Right renal cortex interstitium (tissue), 3 donors: ENCODE data around the gene MACROD2. TPM values are rescaled to one million over a fixed set of nuclear protein-coding genes. Genes with fewer than 3 reads are reported as not detected.

ENCODE experiments used
- DNase-seq, 3 donors: peaks; one replicate each; pipeline ENCODE4 v3.0.0-alpha.2; 2013; ENCODE audit warnings: low read depth in 3 of 3, low spot score in 2 of 3
- polyA plus RNA-seq, 3 donors: library from polyadenylated mRNA; unstranded; fragments of 120-200 nt; gene quantifications; one replicate each; pipeline ENCODE4 v1.2.1, GENCODE V29; 2013; ENCODE audit not compliant: insufficient read length in 3 of 3

MACROD2 gene
- polyA plus RNA-seq, 3 donors: 14.4 to 15.6 (median 14.5) TPM

DNA sequence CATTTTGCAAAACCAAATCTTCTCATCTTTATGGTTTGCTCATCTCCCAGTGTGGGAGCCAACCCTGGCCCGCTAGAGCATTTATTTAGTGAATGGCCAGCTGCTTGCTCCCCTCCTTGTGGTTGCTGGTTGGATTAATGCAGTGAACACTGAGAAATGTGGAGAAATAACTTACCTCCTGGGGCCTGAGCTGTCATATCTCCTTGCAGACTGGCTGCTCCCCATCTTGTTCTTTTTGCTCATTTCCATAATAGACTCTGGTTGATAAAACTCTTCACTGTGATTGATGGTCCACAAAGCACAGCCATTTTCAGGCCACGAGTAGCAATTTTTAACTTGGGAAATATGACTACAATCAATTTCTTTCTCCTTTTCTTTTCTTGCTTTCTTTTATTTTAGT lies 1420.6 kb downstream of the MACROD2 start:
- no peak for DNase-seq

DNA sequence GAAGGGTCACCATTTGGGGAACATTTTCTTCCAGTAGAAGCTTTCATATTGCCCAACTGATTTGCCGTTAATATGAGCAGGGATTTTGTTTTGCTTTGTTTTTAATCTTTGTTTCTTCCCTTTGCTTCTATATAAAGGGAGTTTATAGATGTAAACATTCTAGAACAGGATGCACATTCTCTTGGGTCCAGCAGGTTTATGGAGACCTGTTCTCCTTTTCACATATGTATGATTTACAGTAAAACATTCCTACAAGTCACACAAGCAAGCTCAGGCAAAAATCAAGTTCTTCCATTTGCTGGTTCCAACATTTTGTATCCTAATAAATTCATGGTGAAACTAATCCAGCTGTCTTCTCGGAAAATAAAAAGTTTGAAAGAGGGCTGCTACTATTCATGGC lies 1424.5 kb downstream of the MACROD2 start:
- no peak for DNase-seq

DNA sequence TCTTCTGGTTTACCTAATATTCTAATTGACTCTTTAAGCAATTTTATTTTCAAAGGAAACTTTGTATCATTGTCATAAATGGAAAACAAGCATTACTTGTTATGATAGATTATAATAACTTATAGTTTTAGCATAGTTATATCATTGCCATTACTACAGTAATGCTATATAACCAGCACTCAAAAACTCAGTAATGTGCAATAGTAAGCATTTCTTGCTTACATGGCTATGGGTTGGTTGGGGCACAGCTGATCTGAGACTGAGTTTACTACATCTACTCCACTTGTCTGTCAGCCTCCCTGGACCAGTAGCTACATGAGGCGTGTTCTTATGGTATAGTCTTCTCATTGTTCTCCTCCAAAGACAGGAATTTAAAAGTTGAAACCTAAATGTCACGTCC lies 1427.7 kb downstream of the MACROD2 start:
- DNase-seq: no peak

DNA sequence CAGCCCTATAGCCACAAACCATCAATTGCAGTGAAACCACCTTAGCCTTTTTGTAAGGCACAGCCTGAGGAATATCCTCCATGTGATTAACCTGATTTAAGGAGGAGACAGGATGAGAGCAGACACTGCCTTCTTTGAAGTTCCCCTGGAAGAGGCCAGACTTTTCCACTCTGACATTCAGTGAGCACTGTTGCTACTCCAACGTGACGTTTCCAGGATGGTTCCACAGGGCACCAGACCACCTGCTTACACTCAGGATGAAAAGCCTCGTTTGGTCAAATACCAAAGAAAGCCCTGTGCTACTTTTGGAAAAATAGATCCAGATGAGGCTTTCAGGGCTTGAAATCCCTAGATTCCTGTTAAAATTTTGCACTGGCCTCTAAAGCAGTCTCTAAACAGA lies 1444.2 kb downstream of the MACROD2 start:
- no peak for DNase-seq

DNA sequence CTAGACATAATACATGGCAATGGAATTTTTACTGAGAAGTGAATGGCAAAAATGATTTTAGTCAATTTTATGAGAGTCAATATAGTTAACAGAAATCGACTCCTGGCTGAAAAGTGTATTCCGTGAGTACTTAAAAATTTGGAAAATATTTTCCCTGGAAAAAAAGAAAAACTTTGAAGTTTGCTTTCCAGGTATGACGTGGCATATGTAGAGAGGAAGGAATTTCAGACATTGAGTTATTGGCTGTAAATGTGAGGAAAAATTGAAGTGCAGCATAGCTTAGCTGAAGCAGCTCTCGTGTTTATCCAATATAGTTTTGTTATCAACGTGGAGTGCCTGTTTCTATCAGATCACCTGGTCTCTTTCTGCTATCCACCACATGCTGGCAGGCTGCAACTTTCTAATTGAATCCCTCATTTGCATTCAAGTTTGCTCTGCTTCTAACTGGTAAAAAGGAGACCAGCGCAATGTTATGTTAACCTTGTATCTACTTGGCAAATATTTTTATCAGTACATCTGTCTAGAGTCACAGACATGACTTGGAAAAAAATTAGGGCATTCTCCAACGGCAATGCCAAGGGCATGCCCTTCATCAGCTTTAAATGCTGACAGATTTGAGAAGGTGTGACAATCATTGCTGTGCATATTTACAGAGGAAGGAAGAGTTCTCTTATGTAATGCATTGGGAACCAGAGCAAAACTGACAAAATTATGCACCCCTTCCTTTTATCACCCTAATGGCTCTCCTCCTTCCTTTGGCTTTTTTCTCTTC lies 1444.9 kb downstream of the MACROD2 start:
- DNase-seq: no peak

DNA sequence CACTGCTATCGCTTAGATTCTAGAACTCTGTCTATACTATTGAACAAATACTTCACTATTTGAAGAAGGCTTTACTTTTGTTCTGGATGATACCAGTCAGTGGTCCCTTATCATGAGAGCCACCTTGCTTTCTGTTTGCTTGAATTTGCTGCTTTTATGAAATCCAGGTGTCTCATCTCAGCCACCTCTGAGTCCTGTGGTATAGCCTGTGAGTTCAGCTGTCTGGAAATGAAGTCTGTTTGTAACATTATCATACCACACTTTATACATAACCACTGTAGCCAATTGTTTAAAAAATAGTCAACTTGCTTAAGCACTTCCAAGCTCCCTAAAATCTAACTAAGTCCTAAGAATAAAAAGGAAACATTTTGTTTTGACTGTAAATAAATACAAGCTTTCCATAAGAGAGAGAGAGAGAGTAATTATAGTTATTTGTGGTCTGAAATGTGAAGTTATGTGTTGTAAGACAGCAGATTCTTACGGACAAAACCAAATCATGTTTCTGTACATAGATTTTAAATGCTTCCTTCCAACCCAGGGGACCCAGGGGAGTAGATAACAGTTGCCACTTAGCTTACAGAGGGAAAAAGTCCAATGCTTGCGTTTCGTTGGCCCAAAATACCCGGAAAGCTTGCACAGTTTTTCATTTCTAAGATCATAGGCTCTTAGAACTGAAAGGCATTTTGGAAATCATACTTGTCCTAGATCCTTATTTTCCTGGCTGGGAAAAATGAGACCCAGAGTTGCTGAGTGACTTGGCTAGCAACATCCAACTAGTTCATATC lies 1449.9 kb downstream of the MACROD2 start:
- no peak for DNase-seq

DNA sequence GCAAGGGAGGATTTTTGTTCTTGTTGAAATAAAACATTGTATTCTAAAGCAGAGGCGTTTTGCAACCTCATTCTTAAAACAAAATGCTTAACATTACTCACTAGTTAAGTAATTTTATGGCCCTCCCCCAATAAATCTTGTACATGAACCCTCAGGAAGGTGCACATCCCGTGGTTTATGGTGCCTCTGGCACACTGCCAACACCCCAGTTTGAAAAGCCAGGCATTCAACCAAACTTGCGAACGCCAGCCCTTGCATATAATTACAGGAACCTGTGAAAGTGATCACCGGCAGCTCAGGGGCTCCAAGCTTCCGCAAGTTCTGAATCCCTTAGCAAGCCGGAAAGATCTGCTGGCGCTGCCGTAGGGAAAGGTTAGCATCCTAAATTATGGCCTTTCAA lies 1451.1 kb downstream of the MACROD2 start:
- peak; percentile 23 to 61 (median 25) for DNase-seq

DNA sequence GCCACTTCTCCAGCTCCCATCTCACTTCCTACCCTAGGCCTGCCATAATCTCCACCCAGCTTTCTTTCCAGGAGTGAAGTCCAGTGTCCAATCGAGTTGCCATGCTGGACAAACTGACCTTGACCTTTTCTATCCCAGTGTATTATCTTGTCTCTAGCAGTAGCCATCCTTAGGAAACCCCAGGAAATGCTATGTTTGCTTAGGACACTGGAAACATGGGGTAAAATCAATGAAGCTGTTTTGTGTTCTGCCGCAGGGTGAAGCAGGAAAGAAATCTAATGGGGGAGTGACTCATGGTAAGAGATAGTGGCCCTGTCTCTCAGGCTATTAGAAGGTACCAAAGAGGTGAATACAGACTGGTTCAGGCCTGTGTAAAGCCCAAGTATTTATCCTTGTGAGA lies 1452.2 kb downstream of the MACROD2 start:
- no peak for DNase-seq

DNA sequence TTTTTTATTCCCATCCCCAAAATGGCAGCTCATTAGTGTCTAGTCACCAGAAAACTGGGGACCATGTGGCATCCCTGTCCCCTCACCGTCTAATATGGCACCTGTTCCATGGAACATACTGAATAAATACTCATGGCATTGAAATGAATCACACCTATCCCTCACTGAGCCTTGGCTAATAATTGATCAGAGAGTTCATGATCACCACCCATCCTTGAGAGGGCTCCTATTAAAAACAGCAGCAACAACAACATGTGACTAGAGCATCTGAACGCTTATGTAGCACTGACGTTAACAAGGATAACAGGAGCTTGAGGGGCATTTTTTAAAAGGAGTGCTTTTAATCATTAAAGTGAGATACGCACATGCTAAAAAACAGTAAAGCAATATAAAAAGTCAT lies 1453.7 kb downstream of the MACROD2 start:
- DNase-seq: no peak

DNA sequence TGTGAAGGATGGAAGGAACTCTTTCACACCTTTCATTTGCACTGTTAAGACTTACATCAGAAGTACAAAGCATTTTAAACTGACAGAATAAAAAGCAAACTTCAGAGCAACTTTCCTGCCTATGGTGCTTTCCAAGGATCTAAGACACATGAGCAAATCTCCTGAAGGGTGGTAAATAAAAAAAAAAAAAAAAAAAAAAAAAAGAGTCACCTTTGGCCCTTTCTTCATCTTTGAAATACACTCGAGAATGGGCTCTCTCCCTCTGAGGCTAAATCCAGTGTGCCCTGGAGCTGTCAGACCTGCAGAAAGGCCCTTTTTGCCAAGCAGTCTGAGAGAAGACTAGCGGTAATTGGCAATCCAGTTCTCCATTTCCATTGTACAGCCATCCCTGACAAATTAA lies 1455.9 kb downstream of the MACROD2 start:
- DNase-seq: no peak

DNA sequence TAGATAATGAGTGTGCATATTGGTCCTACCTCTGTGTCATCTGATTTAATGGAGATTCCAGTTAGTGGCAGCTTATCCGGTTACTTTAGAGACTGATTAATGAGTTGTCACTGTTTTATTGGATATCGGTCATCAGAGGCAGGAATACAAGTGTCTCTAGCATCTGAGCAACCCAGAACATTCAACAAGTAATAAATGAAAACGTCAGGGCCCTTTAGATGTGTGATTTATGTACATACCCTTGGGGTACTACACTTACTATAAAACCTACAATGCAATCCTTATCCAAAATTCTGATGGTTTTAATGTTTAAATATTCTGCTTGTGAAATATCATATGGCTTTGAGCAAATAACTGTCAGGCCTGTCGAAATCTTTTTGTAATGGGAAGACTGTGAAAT lies 1460.0 kb downstream of the MACROD2 start:
- DNase-seq: no peak

DNA sequence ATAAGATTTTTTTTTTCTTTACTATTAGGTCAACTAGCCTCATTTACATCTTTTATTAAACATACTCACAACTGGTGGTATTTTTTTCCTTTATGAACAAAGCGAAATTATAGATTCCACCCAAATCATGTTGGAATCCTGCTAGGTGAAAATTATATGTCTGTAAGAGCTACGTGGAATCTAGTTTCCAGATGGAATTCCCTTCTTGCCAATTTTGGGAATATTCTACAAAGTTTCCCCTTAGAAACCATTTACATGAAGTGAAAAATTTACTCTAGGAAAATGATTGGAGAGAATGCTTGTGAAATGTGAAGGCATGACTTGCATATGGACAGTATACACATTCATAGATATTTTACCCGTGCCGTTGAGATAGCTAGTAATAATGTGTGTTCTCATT lies 1466.6 kb downstream of the MACROD2 start:
- no peak for DNase-seq

DNA sequence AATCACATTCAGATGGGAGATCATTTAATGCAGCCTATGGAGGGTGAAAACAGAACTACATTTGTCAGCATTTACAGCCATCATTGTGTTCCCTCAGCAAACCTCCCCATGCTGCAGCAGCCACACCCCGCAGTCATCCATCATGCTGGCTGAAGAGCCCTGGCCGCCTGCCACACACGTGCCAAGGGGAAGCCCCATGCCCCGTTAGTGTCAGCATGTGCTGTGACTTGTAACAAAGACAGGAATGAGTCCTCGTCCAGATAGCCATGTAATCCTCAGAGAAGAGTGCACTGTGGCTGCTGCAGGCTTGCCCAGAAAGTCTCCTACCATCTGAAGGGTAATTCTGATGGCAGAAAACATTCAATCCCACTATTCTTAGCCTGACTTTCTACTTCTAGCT lies 1480.2 kb downstream of the MACROD2 start:
- no peak for DNase-seq

DNA sequence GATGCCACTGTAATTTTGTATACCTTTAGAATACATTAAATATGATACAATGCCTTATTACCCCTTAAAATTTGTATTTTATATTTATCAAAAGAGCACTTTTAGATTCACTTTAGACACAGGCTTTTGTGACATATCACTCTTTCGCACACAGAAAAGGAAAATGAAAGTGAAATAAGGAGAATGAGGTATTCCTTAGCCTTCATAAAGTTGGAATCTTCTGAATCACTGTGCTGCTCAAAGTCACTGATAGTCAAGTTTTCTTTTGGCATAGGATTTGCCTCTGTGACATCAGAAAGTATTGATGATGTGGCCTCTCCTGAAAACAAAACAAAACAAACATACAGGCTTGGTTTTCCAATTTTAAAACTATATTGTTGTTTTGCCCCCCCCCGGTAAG lies 1480.9 kb downstream of the MACROD2 start:
- DNase-seq: no peak

DNA sequence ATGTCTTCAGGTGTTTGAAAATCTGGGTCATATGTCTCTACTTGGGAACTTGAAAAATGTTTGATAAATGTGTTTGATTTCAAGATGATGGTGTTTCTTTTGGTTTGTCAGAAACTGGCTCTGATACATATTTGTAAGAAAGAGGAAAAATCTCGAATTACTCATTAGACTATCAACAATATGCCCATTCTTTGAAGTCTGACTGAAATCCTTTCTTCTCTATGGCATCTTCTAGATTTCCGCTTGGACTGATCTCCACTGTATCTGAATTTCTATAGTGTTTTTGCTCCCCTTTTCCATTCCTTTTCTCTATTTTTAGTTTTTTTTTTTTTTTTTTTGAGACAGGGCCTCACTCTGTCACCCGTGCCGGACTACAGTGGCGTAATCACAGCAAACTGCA lies 1481.5 kb downstream of the MACROD2 start:
- DNase-seq: no peak

DNA sequence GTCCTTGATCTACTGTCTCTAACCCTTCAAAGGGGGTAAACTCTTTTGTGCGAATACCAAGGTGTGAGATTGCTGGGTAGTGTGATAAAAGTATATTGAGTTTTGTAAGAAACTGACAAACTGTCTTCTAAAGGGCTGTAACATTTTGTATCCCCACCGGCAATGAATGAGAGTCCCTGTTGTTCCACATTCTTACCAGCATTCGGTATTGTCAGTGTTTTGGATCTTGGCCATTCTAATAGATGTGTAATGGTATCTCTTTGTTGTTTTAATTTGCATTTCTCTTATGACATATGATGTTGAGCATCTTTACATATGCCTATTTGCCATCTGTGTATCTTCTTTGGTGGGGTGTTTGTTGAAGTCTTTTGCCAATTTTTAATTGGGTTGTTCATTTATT lies 1487.2 kb downstream of the MACROD2 start:
- no peak for DNase-seq

DNA sequence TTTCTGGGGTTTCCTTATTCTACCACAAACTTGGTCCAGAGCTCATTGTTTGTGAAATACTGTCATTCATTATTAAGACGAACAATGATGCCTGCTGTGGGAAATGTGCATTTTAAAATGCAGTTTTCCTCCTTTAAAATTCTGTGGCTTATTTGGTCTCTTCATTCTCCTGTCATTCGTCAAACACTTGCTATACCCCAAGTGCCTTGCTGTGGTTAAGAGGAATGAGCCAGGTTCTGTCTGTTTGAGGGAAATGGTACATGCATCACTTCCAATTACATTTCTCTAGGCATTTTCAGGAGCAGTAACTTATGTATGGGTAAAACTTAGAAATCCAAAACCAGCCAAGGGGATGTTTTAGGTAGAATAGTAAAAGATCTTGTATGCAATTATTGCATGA lies 1490.2 kb downstream of the MACROD2 start:
- no peak for DNase-seq

DNA sequence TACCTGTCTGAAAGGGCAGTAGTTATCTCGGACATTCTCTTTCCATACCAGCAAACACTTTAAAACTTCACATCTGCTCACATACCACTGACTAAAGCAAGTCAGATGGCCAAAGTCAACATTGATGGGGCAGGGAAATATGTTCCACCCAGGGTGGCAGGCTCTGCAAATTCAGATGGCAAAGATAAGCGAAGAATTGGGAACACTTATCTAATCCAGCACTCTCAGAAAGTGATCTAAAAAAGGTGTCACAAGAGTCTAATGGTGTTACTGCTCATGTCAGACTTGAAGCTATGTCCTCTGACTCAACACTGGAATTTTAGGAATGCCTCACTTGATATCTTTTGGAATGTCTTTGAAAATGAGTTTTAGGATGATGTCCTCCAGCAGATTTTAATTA lies 1491.7 kb downstream of the MACROD2 start:
- no peak for DNase-seq

DNA sequence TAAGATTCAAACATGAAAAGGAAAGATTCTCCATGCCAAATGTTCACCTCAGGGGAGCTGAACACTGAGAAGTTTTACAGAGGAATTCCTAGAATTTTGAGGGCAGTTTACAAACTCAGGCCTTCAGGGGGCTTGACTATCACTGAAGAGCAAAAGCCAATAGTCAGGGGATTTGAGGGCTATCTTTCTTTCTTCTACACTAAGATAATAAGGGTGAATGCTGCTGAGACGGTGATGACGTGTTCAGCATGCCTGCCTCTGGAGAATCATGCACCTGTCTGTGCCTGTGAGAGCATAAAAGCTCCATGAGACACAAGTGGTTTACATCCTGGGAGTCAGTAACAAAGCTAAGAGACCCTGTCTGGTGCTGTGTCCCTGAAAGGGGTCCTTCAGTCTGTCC lies 1492.4 kb downstream of the MACROD2 start:
- no peak for DNase-seq

DNA sequence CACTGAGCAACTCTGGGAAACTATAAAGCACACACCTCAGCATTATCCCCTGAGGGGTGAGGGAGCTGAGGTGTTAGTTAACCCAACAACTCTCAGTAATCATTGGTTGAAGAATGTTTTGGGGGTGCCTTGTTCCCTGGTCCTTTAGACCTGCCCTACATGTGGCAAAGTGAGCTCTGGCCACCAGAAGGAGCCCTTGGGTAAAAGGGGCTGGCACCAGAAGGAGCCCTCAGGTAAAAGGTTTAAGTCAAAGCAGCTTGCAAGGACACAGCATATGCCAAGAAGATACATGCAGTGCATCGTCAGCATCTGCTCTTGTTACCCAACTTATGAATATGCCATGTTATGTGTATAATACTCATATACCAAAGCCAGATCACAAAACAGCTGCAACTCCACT lies 1496.3 kb downstream of the MACROD2 start:
- DNase-seq: no peak

DNA sequence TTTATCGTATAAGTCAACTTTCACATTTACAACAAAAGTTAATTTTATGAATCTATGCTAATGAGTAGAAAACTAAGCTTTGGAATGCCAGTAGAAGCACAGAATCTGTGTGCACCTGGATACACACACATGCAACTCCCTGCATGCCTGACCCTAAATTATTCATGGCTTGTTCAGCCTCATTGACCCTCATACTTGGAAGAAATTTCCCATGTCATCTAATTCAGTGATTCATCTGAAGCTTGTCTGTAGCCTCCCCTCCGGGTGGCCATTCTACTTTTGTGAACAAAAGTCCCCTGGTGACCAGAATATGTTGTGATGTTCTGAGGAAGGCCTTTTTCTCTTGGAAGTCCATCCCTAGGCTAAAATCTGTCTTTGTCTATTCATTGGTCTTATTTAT lies 1499.5 kb downstream of the MACROD2 start:
- no peak for DNase-seq

DNA sequence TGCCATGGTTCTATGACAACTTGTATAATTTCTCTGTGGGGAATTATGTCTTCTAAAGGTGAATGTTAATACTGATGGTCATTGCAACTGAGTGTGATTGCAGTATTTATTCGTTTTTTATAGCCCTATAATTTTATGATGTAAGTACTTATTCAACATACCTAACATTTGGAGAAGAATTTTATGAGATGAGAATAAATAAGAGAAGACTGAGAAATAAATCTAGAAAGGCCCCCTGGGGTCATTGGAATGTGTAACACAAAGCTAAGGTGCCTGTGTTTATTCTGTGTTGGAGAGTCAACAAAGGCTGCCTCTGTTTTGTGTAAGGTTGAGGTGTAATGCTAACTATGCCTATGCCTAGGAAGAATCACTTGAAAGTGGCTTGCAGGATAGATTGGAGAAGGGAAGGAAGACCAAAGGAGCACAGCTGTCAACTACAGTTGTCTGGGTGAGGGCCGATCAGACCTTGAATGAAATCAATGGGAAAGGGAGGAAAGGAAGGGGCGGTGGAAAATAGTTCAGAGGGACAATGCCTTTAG lies 1501.3 kb downstream of the MACROD2 start:
- no peak for DNase-seq
